Stimulated activated CD4-positive, alpha-beta T cell treated with anti-CD3 and anti-CD28 coated beads, Interleukin-1b, Interleukin-23, amount 100 ng/mL, for 24 hours (primary cell): ENCODE results near the gene THRAP3.

Source experiments
- DNase-seq, 4 experiments: peaks; one replicate each; pipeline ENCODE4 v3.0.0-alpha.2; 2020; ENCODE audit warnings: low read depth in 4 of 4, low spot score in 1 of 4

The THRAP3 gene

DNA sequence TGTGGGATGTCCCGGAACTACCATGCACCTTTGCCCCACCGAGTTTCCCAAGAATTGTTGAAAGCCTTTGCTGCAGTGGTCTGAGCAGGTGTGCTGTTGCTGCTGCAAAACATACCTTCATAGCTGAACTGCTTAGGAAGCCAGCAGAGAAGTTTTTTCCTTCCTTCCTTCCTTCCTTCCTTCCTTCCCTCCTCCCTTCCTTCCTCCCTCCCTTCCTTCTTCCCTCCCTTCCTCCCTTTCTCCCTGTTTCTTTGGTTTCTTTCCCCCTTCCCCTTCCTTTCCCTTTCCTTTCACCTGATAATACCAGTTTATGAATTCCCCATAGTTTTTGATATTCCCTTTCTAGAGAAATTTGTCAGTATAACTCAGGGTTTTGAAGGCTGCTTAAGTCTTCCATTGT is 71.1 kb downstream of the THRAP3 start:
- no peak for DNase-seq

- DNase-seq = no peak
Measured at GRCh38 chr1:36297062-36297461, 72.8 kb downstream of the THRAP3 start.

GRCh38 chr1:36298640-36299039 is 74.4 kb downstream of the THRAP3 start:
- no peak for DNase-seq

- no peak for DNase-seq
Measured at GRCh38 chr1:36300526-36300925, 76.3 kb downstream of the THRAP3 start.

GRCh38 chr1:36301220-36301619 is 77.0 kb downstream of the THRAP3 start:
- no peak for DNase-seq

GRCh38 chr1:36303244-36303643 is 79.0 kb downstream of the THRAP3 start:
- no peak for DNase-seq

DNA sequence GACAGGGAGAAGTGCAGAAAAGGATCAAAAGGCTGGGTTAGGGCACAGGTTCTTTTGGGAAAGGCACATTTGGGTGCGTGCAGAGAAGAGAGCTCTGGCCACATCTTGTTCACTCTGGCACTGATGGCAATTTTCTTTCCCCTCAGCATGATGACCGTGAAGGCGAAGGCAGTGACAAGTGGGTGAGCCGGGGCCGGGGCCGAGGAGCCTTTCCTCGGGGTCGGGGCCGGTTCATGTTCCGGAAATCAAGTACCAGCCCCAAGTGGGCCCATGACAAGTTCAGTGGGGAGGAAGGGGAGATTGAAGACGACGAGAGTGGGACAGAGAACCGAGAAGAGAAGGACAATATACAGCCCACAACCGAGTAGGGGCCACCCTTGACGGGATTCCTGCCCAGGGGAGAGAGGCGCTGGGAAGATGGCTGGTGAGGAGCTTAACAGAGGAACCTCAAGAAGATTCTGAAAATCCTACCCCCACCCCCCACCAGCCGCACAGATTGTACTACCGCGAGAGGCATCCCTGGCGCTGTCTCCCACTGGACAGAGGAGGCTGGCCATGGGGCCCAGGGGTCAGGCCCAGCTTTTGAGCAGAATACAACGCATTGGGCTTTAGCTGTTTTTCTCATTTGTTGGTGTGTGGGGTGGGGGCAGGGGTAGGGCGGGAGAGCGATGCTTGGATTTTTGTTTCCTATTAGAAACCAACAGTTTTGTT is 79.6 kb downstream of the THRAP3 start:
- no peak for DNase-seq

DNA sequence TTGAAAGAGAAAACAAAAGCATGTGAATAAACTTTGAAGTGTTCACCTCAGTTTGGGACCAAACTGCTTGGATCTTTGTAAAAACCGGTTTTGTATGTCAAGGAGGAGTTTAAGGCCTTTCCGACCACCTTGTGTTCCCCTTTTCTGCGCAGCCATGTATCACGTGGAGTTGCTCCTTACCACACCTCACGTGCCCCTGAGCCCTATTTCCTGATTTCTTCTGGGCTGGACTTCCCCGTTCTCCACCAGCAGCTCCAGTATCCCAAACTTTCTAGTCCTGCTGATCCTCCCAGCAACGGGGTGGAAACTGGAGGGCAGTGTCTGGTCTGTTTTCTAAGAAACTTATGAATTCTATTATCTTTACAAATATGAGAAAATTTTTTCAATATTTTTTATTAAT is 80.3 kb downstream of the THRAP3 start:
- no peak for DNase-seq

DNA sequence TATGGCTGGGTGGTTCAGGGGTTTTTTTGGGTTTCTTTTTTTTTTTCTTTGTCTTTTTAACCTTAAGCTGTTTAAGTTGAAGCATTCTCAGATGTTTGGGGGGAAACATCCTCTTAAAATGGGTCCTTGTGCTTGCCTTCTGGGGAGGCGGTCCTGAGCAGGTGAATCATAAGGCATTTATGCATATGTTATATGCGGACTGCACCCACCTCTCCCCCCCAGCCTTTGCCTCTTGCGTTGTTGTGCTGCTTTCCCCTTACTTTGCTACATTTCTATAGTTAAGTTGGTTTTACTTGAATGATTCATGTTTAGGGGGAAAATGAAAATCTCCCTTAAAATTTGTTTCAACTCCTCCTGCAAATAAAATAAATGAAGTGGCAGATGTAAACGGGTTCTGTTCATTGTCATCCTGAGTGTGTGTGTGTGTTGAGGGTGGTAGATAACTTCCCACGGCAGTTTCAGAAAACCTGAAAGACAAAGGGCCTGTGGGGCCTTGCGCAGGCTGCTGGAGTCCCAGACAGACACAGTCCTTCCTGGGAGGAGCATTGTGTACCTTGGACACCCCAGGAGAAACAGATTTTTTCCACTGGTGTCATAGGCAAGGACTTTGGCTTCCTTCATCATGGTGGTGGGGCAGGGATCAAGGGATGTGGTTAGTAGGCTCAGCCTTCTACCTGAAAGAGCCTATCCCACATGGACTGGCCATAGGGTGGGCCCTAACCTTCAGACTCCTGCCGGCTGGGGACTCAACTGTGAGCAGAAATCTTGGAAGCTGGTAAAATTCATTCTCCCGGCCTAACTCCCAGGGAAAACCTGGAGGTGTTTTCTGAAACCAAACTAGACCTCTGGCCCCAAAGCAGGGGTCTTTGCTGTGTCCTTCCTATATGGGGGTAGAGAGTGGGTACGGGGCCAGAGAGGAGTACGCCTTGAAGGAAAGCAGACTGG is 81.0 kb downstream of the THRAP3 start:
- DNase-seq = peak in 1 of 4 experiments; percentile 47

GRCh38 chr1:36305915-36306209 is 81.6 kb downstream of the THRAP3 start:
- DNase-seq = no peak

- no peak for DNase-seq
Measured at GRCh38 chr1:36306210-36306901, 82.1 kb downstream of the THRAP3 start, which contains the start of gene SH3D21. Gene SH3D21 (plus strand): TSS chr1:36306368. CDS start chr1:36306421, 53 bp downstream.

GRCh38 chr1:36306902-36307456 is 82.7 kb downstream of the THRAP3 start:
- peak; percentile 70 to 94 (median 76) for DNase-seq

GRCh38 chr1:36307601-36308330 is 83.5 kb downstream of the THRAP3 start:
- no peak for DNase-seq

GRCh38 chr1:36309397-36309796 is 85.2 kb downstream of the THRAP3 start:
- no peak for DNase-seq

GRCh38 chr1:36320291-36320761 is 96.1 kb downstream of the THRAP3 start:
- DNase-seq = no peak

DNA sequence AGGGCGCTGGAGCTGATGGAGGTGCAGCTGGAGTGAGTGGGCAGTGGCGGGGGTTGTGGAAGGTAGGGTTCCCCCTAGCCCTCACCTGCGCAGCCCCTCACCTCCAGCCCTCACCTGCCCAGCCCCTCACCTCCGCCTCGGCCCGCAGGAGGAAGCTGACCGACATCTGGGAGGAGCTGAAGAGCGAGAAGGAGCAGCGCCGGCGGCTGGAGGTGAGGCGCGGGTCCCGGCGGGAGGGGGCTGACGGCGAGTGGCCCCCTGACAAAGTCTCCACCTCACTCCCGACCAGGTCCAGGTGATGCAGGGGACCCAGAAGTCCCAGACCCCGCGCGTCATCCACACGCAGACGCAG is 96.5 kb downstream of the THRAP3 start:
- DNase-seq = no peak

DNA sequence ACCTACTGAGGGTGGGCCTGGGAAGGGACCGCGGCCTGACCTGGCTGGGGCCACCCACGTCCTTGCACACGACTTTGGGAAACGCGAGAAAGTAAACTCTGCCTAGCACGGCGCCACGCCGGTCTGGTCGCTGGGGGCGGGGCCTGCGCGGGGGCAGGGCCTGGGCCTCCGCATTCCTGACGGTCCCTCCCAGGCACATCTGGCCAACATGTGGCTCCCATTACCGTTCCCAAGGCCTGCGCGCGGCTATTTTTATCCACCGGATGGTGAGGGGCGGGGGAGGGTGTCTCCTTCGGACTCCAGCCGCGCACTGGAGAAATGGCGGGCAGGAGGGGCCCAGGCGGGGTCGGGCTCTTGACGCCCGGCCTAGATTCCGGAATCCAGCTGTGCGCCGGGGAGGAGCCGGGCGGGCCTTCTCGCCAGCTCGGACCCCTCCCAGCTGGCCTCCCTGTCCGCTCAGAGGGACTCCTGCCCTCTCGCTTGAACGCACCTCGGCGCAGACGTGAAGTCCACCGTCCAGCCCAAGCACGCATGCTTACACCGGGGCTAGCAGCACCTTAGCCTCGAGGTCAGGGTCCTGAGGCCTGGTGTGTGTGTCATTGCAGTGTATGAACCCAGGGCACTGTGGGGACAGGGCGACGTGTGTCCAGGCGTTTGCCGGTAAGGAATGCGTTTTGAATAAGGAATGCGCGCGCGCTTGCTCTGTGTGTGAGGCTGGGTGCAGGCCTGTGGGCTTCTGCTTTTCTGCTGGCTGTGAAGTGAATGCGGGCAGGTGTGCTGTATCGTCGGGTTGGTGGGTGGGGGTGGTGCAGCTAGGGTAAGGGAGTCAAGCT is 97.1 kb downstream of the THRAP3 start:
- no peak for DNase-seq

- DNase-seq = no peak
Measured at GRCh38 chr1:36322041-36322785, 98.0 kb downstream of the THRAP3 start.
